Activated naive CD4-positive, alpha-beta T cell treated with anti-CD3 and anti-CD28 coated beads for 36 hours (primary cell): ENCODE data around the gene NUAK2. TPM values are rescaled to one million over a fixed set of nuclear protein-coding genes. Genes with fewer than 3 reads are reported as not detected.

Source experiments
- CTCF ChIA-PET: fragments of 350-600 bp; sonication (Branson Sonifier 250); formaldehyde crosslinking; loops from one replicate; lab custom pipeline; 2021; ENCODE audit warnings: antibody characterized with exemption; lab: Charles Lee
- DNase-seq: peaks from one replicate; pipeline ENCODE4 v3.0.0-alpha.2; 2020
- H3K27ac Mint-ChIP-seq: one replicate; pipeline ENCODE4 v1.8.0; 2021; ENCODE audit warnings: mild to moderate bottlenecking, mixed read lengths
- H3K27me3 Mint-ChIP-seq: one replicate; pipeline ENCODE4 v1.8.0; 2021; ENCODE audit warnings: low read depth, mixed read lengths
- H3K36me3 Mint-ChIP-seq: one replicate; pipeline ENCODE4 v1.8.0; 2021; ENCODE audit warnings: low read depth, mixed read lengths
- H3K4me1 Mint-ChIP-seq: one replicate; pipeline ENCODE4 v1.8.0; 2021; ENCODE audit warnings: low read depth, mixed read lengths
- H3K4me3 Mint-ChIP-seq: one replicate; pipeline ENCODE4 v1.8.0; 2021; ENCODE audit warnings: mild to moderate bottlenecking, moderate library complexity, mixed read lengths
- H3K9me3 Mint-ChIP-seq: one replicate; pipeline ENCODE4 v1.8.0; 2021; ENCODE audit warnings: mixed read lengths
- intact Hi-C: fragments of 100-400 bp; cut with micrococcal nuclease; formaldehyde crosslinking; loops from one replicate; pipeline ENCODE4 v1.15.1; 2023
- total RNA-seq, 2 experiments: library from RNA; stranded (reverse); gene quantifications; one replicate each; pipeline ENCODE4 v1.2.3, GENCODE V29; 2021

The NUAK2 gene
- total RNA-seq, 2 experiments from 2014 or later = 11.2 to 12.2 TPM

- Mint-ChIP-seq H3K27ac (no peak overlapping the region), H3K9me3 (no peaks in the 10 kb centered on the region), H3K27me3 (no peaks in the 10 kb centered on the region), H3K4me1 (no peaks in the 10 kb centered on the region), H3K36me3 (no peaks in the 10 kb centered on the region), H3K4me3 (no peak overlapping the region)
- intact Hi-C loops = no loop called here
- CTCF ChIA-PET = interaction anchor here (1.0 to 4.2 kb wide), 15 partner anchors 9 to 170 kb away, joined by 3 to 85 read pairs (median 7); no protein-coding TSS in a partner anchor
- no peak for DNase-seq
Measured at GRCh38 chr1:205355075-205355453, 33.5 kb upstream of the NUAK2 start.

GRCh38 chr1:205354259-205355074 is 32.9 kb upstream of the NUAK2 start:
- H3K27ac Mint-ChIP-seq = no peak overlapping the region
- no peaks in the 10 kb centered on the region for H3K4me1 Mint-ChIP-seq
- no peaks in the 10 kb centered on the region for H3K36me3 Mint-ChIP-seq
- intact Hi-C loops = loop anchor here (1.0 kb wide), 4 partner anchors 19 to 170 kb away; no protein-coding TSS in a partner anchor
- no peaks in the 10 kb centered on the region for H3K27me3 Mint-ChIP-seq
- peak; percentile 82 for DNase-seq
- no peak overlapping the region for H3K4me3 Mint-ChIP-seq
- no peaks in the 10 kb centered on the region for H3K9me3 Mint-ChIP-seq
- CTCF ChIA-PET = interaction anchor here (0.5 to 4.2 kb wide), 49 partner anchors 9 to 304 kb away, joined by 3 to 85 read pairs (median 4); partner anchors contain the start of gene CDK18

- DNase-seq = no peak
- intact Hi-C loops = loop anchor here (1.0 kb wide), 4 partner anchors 18 to 171 kb away; no protein-coding TSS in a partner anchor
Measured at GRCh38 chr1:205353612-205354011, 32.1 kb upstream of the NUAK2 start.

GRCh38 chr1:205353191-205353590 is 31.6 kb upstream of the NUAK2 start:
- CTCF ChIA-PET = interaction anchor here (0.5 to 4.2 kb wide), 15 partner anchors 10 to 304 kb away, joined by 3 to 85 read pairs (median 8); no protein-coding TSS in a partner anchor
- H3K27ac Mint-ChIP-seq = no peak overlapping the region
- no peaks in the 10 kb centered on the region for H3K9me3 Mint-ChIP-seq
- H3K27me3 Mint-ChIP-seq = no peaks in the 10 kb centered on the region
- no peaks in the 10 kb centered on the region for H3K4me1 Mint-ChIP-seq
- no peaks in the 10 kb centered on the region for H3K36me3 Mint-ChIP-seq
- intact Hi-C loops = no loop called here
- H3K4me3 Mint-ChIP-seq = no peak overlapping the region
- DNase-seq = no peak

More at GRCh38 chr1:205353612-205354011, 32.1 kb upstream of the NUAK2 start:
- CTCF ChIA-PET = interaction anchor here (0.5 to 4.2 kb wide), 46 partner anchors 8 to 305 kb away, joined by 3 to 85 read pairs (median 5); partner anchors contain the start of gene CDK18
- Mint-ChIP-seq H3K27ac (no peak overlapping the region), H3K9me3 (no peaks in the 10 kb centered on the region), H3K36me3 (no peaks in the 10 kb centered on the region), H3K4me1 (no peaks in the 10 kb centered on the region), H3K27me3 (no peaks in the 10 kb centered on the region), H3K4me3 (no peak overlapping the region)

- Mint-ChIP-seq H3K27ac (no peak overlapping the region), H3K4me1 (no peaks in the 10 kb centered on the region), H3K4me3 (no peak overlapping the region), H3K27me3 (no peaks in the 10 kb centered on the region), H3K9me3 (no peaks in the 10 kb centered on the region), H3K36me3 (no peaks in the 10 kb centered on the region)
- DNase-seq = no peak
- CTCF ChIA-PET = interaction anchor here (0.6 to 4.3 kb wide), 5 partner anchors 17 to 300 kb away, joined by 3 to 85 read pairs (median 48); no protein-coding TSS in a partner anchor
- intact Hi-C loops = no loop called here
Measured at GRCh38 chr1:205351984-205352713, 30.6 kb upstream of the NUAK2 start.

- H3K27ac Mint-ChIP-seq = no peak overlapping the region
- no peaks in the 10 kb centered on the region for H3K4me1 Mint-ChIP-seq
- no peak overlapping the region for H3K4me3 Mint-ChIP-seq
- no peaks in the 10 kb centered on the region for H3K36me3 Mint-ChIP-seq
- peaks cover 10% of the 10 kb centered on the region for H3K27me3 Mint-ChIP-seq
- H3K9me3 Mint-ChIP-seq = no peaks in the 10 kb centered on the region
- intact Hi-C loops = no loop called here
- DNase-seq = no peak
- CTCF ChIA-PET = interaction anchor here (0.8 to 4.3 kb wide), 6 partner anchors 15 to 173 kb away, joined by 3 to 35 read pairs (median 4); no protein-coding TSS in a partner anchor
Measured at GRCh38 chr1:205350691-205351141, 29.2 kb upstream of the NUAK2 start.

GRCh38 chr1:205350124-205350523 is 28.6 kb upstream of the NUAK2 start:
- Mint-ChIP-seq H3K36me3 (no peaks in the 10 kb centered on the region), H3K27me3 (peaks cover 15% of the 10 kb centered on the region), H3K9me3 (no peaks in the 10 kb centered on the region), H3K4me3 (no peak overlapping the region), H3K4me1 (no peaks in the 10 kb centered on the region), H3K27ac (no peak overlapping the region)
- DNase-seq = no peak
- CTCF ChIA-PET = interaction anchor here (0.8 to 4.3 kb wide), 6 partner anchors 15 to 174 kb away, joined by 3 to 35 read pairs (median 4); no protein-coding TSS in a partner anchor
- intact Hi-C loops = no loop called here

- Mint-ChIP-seq H3K27ac (no peak overlapping the region), H3K4me1 (peaks cover 5% of the 10 kb centered on the region), H3K27me3 (peaks cover 24% of the 10 kb centered on the region), H3K9me3 (no peaks in the 10 kb centered on the region), H3K36me3 (no peaks in the 10 kb centered on the region), H3K4me3 (no peak overlapping the region)
- intact Hi-C loops = no loop called here
- CTCF ChIA-PET = interaction anchor here (0.6 to 4.3 kb wide), 9 partner anchors 13 to 176 kb away, joined by 3 to 35 read pairs (median 4); no protein-coding TSS in a partner anchor
- no peak for DNase-seq
Measured at GRCh38 chr1:205348554-205349487, 27.3 kb upstream of the NUAK2 start.

GRCh38 chr1:205346956-205347574 is 25.5 kb upstream of the NUAK2 start:
- H3K4me3 Mint-ChIP-seq = no peak overlapping the region
- no peaks in the 10 kb centered on the region for H3K9me3 Mint-ChIP-seq

GRCh38 chr1:205345761-205346160 is 24.2 kb upstream of the NUAK2 start:
- no peaks in the 10 kb centered on the region for H3K36me3 Mint-ChIP-seq
- CTCF ChIA-PET = interaction anchor here (0.6 to 1.7 kb wide), 5 partner anchors 8 to 145 kb away, joined by 3 to 6 read pairs (median 3); no protein-coding TSS in a partner anchor
- no peak overlapping the region for H3K27ac Mint-ChIP-seq
- H3K4me3 Mint-ChIP-seq = no peak overlapping the region
- peaks cover 8% of the 10 kb centered on the region for H3K4me1 Mint-ChIP-seq
- DNase-seq = no peak
- H3K27me3 Mint-ChIP-seq = peaks cover 35% of the 10 kb centered on the region
- no peaks in the 10 kb centered on the region for H3K9me3 Mint-ChIP-seq
- intact Hi-C loops = no loop called here

More at GRCh38 chr1:205346956-205347574, 25.5 kb upstream of the NUAK2 start:
- Mint-ChIP-seq H3K36me3 (no peaks in the 10 kb centered on the region), H3K27ac (no peak overlapping the region), H3K4me1 (peaks cover 8% of the 10 kb centered on the region), H3K27me3 (peaks cover 34% of the 10 kb centered on the region)
- intact Hi-C loops = no loop called here
- CTCF ChIA-PET = no interaction called here
- DNase-seq = no peak
